HepG2 (cell line): ENCODE data around the gene CATSPERD. TPM values are rescaled to one million over a fixed set of nuclear protein-coding genes. Genes with fewer than 3 reads are reported as not detected.
A peak's percentile ranks its signal among the peaks of the same experiment; 100 is the strongest.

Source experiments
- FOSL2 ChIP-seq: sonication (generic); formaldehyde crosslinking; IDR thresholded peaks from 2 replicates; pipeline ENCODE4 v1.4.0; 2020; ENCODE audit warnings: missing genetic modification reagents
- FOXC1 ChIP-seq: sonication (generic); formaldehyde crosslinking; IDR thresholded peaks from 2 replicates; pipeline ENCODE4 v1.8.0; 2022; ENCODE audit warnings: mild to moderate bottlenecking, missing genetic modification reagents, borderline replicate concordance
- JUN ChIP-seq: sonication (generic); formaldehyde crosslinking; IDR thresholded peaks from 2 replicates; pipeline ENCODE4 v1.4.0; 2020; ENCODE audit warnings: mild to moderate bottlenecking, missing genetic modification reagents
- KDM3A ChIP-seq: IDR thresholded peaks from 2 replicates; pipeline ENCODE4 v1.6.1; 2018; ENCODE audit warnings: low read depth, missing compliant biosample characterization
- SOX6 ChIP-seq, 2 experiments: fragments of 450-650 bp in 1 of 2; sonication (generic) in 1 of 2; formaldehyde crosslinking in 1 of 2; IDR thresholded peaks; 2 replicates each; pipeline versions ENCODE4 v1.4.0 to v1.6.1; 2017 to 2020; ENCODE audit warnings: antibody characterized with exemption in 1 of 2, mild to moderate bottlenecking in 1 of 2, missing genetic modification reagents in 1 of 2
- SP1 ChIP-seq, 2 experiments: fragments of 450-650 bp in 1 of 2; sonication (generic) in 1 of 2; formaldehyde crosslinking in 1 of 2; IDR thresholded peaks; 2 replicates each; pipeline versions ENCODE4 v1.4.0 to v1.6.1; 2016 to 2020; ENCODE audit warnings: missing genetic modification reagents in 1 of 2
- SP2 ChIP-seq: sonication (generic); formaldehyde crosslinking; IDR thresholded peaks from 2 replicates; pipeline ENCODE4 v1.5.1; 2020; ENCODE audit warnings: mild to moderate bottlenecking, missing genetic modification reagents
- ZNF205 ChIP-seq: IDR thresholded peaks from 2 replicates; pipeline ENCODE4 v1.6.1; 2018; ENCODE audit warnings: missing biosample characterization, missing genetic modification reagents
- ZNF292 ChIP-seq: sonication (generic); formaldehyde crosslinking; IDR thresholded peaks from 2 replicates; pipeline ENCODE4 v1.8.1; 2022; ENCODE audit warnings: mild to moderate bottlenecking, low read depth, missing genetic modification reagents, borderline replicate concordance
- ZNF296 ChIP-seq: sonication (generic); formaldehyde crosslinking; conservative IDR thresholded peaks from 2 replicates; pipeline ENCODE4 v1.5.0; 2020; ENCODE audit warnings: mild to moderate bottlenecking, missing genetic modification reagents
- ZNF441 ChIP-seq: sonication (generic); formaldehyde crosslinking; IDR thresholded peaks from 2 replicates; pipeline ENCODE4 v1.7.0; 2021; ENCODE audit warnings: missing genetic modification reagents, borderline replicate concordance
- ZNF772 ChIP-seq: sonication (generic); formaldehyde crosslinking; IDR thresholded peaks from 2 replicates; pipeline ENCODE4 v1.5.0; 2020; ENCODE audit warnings: mild to moderate bottlenecking, missing genetic modification reagents
- ZNF775 ChIP-seq: sonication (generic); formaldehyde crosslinking; IDR thresholded peaks from 2 replicates; pipeline ENCODE4 v1.4.0; 2020; ENCODE audit warnings: missing genetic modification reagents, mild to moderate bottlenecking, moderate library complexity, borderline replicate concordance
- polyA plus RNA-seq, 8 experiments: library from polyadenylated mRNA; depleted of rRNA in 3 of 8; stranded (reverse) in 7 of 8; unstranded in 1 of 8; fragments of >200 nt; fragmentation: Illumina TruSeq in 4 of 8; extraction: Trizol in 4 of 8; gene quantifications; 2 replicates each; pipeline versions ENCODE4 v1.2.1 to v1.2.3, GENCODE V29; 2011 to 2016; ENCODE audit warnings: low read depth in 4 of 8, missing spikeins in 1 of 8, mixed read lengths in 1 of 8; ENCODE audit not compliant: insufficient read depth in 1 of 8
- total RNA-seq, 5 experiments: library from RNA; depleted of rRNA; stranded (reverse); fragments of >200 nt; fragmentation: Illumina TruSeq; extraction: Trizol; gene quantifications; 2 replicates each; pipeline ENCODE4 v1.2.3, GENCODE V29; 2016; ENCODE audit warnings: low read depth in 1 of 5
- TF ChIP-seq, protein P1 (sequence below): sonication (generic); formaldehyde crosslinking; IDR thresholded peaks from one replicate; pipeline ENCODE4 v1.5.1; 2020; ENCODE audit warnings: mild to moderate bottlenecking, missing genetic modification reagents; ENCODE audit errors: not compliant biosample characterization
- TF ChIP-seq, protein P2 (sequence below): IDR thresholded peaks from 2 replicates; pipeline ENCODE4 v1.6.1; 2018; ENCODE audit warnings: missing genetic modification reagents
- TF ChIP-seq, protein P3 (sequence below): sonication (generic); formaldehyde crosslinking; IDR thresholded peaks from 2 replicates; pipeline ENCODE4 v1.4.0; 2020; ENCODE audit warnings: mild to moderate bottlenecking, missing genetic modification reagents

Gene CATSPERD
- total and polyA plus RNA-seq, 2 of the 13 experiments (the other 11 are each of a cell fraction or from before 2014, with no cell fraction given), result 0.04 TPM; not detected in 1

DNA sequence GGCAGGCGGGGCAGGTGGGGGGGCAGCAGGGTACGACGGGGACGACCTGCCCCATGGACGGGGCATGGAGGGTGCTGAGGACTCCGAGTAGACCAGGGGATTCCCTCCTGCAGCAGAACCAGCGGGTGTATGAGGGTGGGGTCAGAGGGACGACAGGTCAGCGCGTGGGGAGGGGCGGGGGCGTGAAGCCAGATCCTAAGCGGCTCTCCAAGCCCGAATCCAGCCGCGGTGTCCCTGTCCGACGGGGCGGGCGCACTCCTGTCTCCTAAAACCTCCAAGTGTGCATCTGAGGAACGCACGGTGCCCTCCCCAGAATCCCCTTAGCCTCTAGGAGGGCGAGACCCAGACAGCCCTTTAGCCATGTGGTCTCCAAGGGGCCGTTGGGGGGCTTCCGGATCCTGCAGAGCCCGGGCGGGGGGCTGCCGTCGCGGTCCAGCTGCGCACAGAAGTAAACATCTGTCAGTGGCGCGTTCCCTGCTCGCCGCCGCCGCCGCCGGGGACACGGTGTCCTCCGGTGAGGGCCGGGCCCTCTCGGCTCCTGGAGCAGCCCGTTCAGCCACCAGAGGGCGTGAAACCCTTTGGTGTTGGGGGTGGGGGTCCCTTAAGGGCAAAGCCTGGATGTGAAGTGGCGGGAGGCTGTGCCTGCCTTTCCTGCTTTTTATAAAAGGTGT is 85.2 kb downstream of the CATSPERD start (continued):
- TF ChIP-seq, protein P1, sequence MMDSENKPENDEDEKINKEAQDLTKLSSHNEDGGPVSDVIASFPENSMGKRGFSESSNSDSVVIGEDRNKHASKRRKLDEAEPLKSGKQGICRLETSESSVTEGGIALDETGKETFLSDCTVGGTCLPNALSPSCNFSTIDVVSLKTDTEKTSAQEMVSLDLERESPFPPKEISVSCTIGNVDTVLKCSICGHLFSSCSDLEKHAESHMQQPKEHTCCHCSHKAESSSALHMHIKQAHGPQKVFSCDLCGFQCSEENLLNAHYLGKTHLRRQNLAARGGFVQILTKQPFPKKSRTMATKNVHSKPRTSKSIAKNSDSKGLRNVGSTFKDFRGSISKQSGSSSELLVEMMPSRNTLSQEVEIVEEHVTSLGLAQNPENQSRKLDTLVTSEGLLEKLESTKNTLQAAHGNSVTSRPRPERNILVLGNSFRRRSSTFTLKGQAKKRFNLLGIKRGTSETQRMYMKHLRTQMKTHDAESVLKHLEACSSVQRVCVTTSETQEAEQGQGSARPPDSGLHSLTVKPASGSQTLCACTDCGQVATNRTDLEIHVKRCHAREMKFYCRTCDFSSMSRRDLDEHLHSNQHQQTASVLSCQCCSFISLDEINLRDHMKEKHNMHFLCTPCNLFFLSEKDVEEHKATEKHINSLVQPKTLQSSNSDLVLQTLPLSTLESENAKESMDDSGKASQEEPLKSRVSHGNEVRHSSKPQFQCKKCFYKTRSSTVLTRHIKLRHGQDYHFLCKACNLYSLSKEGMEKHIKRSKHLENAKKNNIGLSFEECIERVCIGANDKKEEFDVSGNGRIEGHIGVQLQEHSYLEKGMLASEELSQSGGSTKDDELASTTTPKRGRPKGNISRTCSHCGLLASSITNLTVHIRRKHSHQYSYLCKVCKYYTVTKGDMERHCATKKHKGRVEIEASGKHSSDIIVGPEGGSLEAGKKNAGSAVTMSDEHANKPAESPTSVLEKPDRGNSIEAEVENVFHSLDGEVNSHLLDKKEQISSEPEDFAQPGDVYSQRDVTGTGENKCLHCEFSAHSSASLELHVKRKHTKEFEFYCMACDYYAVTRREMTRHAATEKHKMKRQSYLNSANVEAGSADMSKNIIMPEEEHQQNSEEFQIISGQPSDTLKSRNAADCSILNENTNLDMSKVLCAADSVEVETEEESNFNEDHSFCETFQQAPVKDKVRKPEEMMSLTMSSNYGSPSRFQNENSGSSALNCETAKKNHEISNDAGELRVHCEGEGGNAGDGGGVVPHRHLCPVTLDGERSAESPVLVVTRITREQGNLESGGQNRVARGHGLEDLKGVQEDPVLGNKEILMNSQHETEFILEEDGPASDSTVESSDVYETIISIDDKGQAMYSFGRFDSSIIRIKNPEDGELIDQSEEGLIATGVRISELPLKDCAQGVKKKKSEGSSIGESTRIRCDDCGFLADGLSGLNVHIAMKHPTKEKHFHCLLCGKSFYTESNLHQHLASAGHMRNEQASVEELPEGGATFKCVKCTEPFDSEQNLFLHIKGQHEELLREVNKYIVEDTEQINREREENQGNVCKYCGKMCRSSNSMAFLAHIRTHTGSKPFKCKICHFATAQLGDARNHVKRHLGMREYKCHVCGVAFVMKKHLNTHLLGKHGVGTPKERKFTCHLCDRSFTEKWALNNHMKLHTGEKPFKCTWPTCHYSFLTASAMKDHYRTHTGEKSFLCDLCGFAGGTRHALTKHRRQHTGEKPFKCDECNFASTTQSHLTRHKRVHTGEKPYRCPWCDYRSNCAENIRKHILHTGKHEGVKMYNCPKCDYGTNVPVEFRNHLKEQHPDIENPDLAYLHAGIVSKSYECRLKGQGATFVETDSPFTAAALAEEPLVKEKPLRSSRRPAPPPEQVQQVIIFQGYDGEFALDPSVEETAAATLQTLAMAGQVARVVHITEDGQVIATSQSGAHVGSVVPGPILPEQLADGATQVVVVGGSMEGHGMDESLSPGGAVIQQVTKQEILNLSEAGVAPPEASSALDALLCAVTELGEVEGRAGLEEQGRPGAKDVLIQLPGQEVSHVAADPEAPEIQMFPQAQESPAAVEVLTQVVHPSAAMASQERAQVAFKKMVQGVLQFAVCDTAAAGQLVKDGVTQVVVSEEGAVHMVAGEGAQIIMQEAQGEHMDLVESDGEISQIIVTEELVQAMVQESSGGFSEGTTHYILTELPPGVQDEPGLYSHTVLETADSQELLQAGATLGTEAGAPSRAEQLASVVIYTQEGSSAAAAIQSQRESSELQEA (CRISPR knock-in tag), result peak; percentile 67
- TF ChIP-seq ZNF205, result 0 out of 2 replicates have a peak, but pooled peaks have one; percentile 48
- TF ChIP-seq FOXC1, result 0 out of 2 replicates have a peak, but pooled peaks have one; percentile 21
- peak; percentile 24; the same call in 1 of the 2 replicates for TF ChIP-seq FOSL2 (CRISPR knock-in tag)
- no peak for TF ChIP-seq SP2 (CRISPR knock-in tag)
- TF ChIP-seq ZNF296 (CRISPR knock-in tag), result 0 out of 2 replicates have a peak, but pooled peaks have one; percentile 45
- TF ChIP-seq ZNF772 (CRISPR knock-in tag), result peak; percentile 68
- no peak for TF ChIP-seq SOX6 (IDR thresholded peaks at IDR 0.05)
- TF ChIP-seq SOX6 (CRISPR knock-in tag; IDR thresholded peaks at IDR 0.05), result peak; percentile 50; the same call in 1 of the 2 replicates
- TF ChIP-seq SP1 (IDR thresholded peaks at IDR 0.05), result no peak
- TF ChIP-seq SP1 (CRISPR knock-in tag; IDR thresholded peaks at IDR 0.05), result no peak
- no peak for TF ChIP-seq ZNF775 (CRISPR knock-in tag)
- TF ChIP-seq, protein P2, sequence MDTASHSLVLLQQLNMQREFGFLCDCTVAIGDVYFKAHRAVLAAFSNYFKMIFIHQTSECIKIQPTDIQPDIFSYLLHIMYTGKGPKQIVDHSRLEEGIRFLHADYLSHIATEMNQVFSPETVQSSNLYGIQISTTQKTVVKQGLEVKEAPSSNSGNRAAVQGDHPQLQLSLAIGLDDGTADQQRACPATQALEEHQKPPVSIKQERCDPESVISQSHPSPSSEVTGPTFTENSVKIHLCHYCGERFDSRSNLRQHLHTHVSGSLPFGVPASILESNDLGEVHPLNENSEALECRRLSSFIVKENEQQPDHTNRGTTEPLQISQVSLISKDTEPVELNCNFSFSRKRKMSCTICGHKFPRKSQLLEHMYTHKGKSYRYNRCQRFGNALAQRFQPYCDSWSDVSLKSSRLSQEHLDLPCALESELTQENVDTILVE (CRISPR knock-in tag), result peak; percentile 63; the same call in 1 of the 2 replicates
- TF ChIP-seq ZNF441 (CRISPR knock-in tag), result no peak
- TF ChIP-seq JUN (CRISPR knock-in tag), result no peak
- TF ChIP-seq ZNF292 (CRISPR knock-in tag), result no peak
- 0 out of 2 replicates have a peak, but pooled peaks have one; percentile 42 for TF ChIP-seq KDM3A (CRISPR knock-in tag)
- TF ChIP-seq, protein P3, sequence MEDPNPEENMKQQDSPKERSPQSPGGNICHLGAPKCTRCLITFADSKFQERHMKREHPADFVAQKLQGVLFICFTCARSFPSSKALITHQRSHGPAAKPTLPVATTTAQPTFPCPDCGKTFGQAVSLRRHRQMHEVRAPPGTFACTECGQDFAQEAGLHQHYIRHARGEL (CRISPR knock-in tag), result 0 out of 2 replicates have a peak, but pooled peaks have one; percentile 64
